Fibroblast of skin of abdomen (primary cell): ENCODE measurements around the gene FXN.

ENCODE experiments used
- DNase-seq: peaks from one replicate; pipeline ENCODE4 v3.0.0-alpha.2; 2013

Gene FXN

DNA sequence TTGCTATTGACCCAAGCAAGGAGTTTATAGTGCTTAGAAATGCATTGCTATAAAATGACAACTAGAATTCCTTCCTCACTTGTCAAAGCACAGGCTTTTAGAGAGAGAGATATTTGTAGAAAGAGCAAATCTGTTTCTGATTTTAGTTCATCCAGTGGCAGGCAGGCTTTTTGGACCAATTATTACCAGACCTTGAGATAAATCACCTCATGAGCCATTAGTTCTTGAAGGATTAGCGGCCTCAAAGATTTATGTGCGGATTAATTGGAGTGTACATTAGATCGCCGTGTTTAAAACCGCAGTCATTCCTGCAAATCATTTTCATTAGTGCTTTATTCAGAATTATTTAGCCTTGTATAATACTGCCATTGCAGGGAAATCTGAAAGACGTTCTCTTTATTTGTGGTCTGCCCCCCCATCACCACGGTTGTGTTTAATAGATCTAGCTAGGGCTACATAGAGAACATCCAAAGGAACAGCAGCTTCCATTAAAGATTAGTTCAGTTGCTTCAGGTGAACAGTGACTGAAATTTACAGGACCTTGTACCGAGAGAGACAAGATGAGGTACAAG is 109.7 kb downstream of the FXN start:
- peak; percentile 98 for DNase-seq

DNA sequence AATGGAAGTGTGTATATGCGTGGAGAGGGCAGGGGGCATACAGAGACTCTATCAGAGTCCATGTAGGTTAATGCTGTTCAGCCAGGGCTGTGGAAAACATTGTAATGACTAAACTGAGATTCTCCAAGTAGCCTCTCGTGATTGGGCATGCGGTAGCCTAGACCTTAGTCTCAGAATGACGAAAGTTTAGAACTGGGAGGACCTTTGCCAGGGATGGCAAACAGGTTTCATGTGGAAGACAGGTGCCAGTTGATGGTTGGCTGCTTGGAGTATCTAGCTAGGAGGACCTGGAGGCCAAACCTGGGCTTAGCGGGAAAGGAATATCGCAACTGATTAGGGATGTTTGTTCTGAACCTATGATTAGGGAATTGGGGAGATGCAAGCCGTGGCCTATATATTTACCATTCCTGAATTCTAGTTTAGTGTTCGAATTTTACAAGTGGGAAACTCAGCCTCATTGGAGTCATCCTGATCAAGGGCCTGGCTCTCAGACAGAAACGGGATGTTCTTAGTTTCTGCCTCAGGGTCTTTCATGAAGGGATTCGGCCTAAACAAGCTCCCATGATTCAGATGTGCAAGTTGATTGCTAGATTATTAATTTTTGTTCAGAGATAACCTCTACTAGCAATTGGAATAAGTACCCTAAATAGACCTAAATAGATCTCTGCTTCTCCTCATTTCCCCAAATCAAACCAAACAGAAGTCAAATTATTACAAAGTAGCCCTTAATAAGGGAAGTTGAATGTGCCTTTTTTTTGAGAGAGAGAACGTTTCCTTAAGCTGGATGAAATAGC is 111.7 kb downstream of the FXN start:
- DNase-seq = no peak

DNA sequence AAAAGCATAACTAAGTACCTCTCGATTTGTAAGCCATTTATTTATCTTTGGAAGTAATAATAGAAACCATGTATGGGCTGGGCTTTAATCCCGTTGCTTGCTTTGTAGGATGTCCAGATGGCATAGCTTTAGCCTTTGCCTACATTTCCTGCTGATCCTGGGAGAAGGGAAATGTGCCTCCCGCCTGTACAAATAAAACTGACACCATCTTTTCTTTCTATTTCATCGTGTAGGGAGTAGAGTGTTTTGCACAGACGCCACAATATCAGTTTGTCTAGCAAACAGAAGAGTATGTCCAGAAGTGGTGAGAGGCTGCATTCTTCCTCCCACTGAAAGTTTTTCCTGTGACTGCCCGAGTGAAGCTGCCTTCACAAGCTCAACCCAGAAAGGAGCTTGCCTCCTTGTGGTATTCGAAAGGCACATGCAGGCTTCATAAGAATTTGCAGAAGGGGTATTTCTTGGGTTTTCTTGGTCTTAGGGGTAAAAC is 113.8 kb downstream of the FXN start:
- peak; percentile 65 for DNase-seq
